ENCODE data around the gene PPP2R1B. TPM values are rescaled to one million over a fixed set of nuclear protein-coding genes. Genes with fewer than 3 reads are reported as not detected.

PPP2R1B gene
- total RNA-seq, 1 experiment from 2014 or later = 109 TPM

DNA sequence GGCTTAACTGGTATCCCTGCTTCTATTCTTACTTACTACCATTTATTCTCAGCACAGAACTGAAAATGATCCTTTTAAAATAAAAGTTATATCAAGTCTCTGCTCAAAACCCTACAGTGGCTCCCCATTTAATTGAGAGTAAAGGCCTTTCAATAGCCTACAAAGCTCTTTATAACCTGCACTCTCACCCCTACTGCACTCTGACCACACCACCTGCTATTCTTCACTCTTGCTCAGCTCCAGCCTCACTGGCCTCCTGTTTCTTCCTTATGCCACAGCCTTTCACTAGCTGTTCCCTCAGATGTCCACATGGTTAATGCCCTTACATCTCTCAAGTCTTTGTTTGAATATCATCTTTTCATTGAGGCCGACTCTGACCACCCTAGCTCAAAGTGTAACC lies 40.9 kb upstream of the PPP2R1B start:
- TF ChIP-seq, protein P1, sequence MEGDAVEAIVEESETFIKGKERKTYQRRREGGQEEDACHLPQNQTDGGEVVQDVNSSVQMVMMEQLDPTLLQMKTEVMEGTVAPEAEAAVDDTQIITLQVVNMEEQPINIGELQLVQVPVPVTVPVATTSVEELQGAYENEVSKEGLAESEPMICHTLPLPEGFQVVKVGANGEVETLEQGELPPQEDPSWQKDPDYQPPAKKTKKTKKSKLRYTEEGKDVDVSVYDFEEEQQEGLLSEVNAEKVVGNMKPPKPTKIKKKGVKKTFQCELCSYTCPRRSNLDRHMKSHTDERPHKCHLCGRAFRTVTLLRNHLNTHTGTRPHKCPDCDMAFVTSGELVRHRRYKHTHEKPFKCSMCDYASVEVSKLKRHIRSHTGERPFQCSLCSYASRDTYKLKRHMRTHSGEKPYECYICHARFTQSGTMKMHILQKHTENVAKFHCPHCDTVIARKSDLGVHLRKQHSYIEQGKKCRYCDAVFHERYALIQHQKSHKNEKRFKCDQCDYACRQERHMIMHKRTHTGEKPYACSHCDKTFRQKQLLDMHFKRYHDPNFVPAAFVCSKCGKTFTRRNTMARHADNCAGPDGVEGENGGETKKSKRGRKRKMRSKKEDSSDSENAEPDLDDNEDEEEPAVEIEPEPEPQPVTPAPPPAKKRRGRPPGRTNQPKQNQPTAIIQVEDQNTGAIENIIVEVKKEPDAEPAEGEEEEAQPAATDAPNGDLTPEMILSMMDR (IDR thresholded peaks at IDR 0.05; ENCODE audit: insufficient read depth in 1 of 2, low read depth in 1 of 2, low read length in 1 of 2, severe bottlenecking in 1 of 2, unreplicated experiment in 1 of 2) = no peak
- peaks cover 8% of the 10 kb centered on the region for H3K36me3 Mint-ChIP-seq (ENCODE audit: insufficient read depth, unreplicated experiment)
- Histone ChIP-seq H3K4me1 (peaks cover 7% of the 10 kb centered on the region), H3K4me3 (ENCODE audit: low read depth, low read length) (no peak overlapping the region), H3K9me3 (no peaks in the 10 kb centered on the region), H3K27me3 (replicated peaks; ENCODE audit: control insufficient read depth, insufficient read depth, low read length) (no peaks in the 10 kb centered on the region), H3K36me3 (ENCODE audit: control insufficient read depth, insufficient read depth, low read length) (0 out of 2 replicates have a peak, but pooled peaks cover 1% of the 10 kb centered on the region)
- ChIA-PET POLR2A (no interaction called here), CTCF (no interaction called here)
- intact Hi-C loops (cut with micrococcal nuclease; ENCODE audit: unreplicated experiment) = no loop called here
- no peak for DNase-seq
- BruUV-seq (replicated peaks) = no TSS peak
- no peak overlapping the region for H3K27ac Mint-ChIP-seq (ENCODE audit: unreplicated experiment)
- H3K27me3 Mint-ChIP-seq (ENCODE audit: insufficient read depth, unreplicated experiment) = no peaks in the 10 kb centered on the region
- no peak overlapping the region for H3K4me3 Mint-ChIP-seq (ENCODE audit: unreplicated experiment)
- H3K9me3 Mint-ChIP-seq (ENCODE audit: unreplicated experiment) = no peaks in the 10 kb centered on the region
- peaks cover 19% of the 10 kb centered on the region for H3K4me1 Mint-ChIP-seq (ENCODE audit: low read depth, unreplicated experiment)

DNA sequence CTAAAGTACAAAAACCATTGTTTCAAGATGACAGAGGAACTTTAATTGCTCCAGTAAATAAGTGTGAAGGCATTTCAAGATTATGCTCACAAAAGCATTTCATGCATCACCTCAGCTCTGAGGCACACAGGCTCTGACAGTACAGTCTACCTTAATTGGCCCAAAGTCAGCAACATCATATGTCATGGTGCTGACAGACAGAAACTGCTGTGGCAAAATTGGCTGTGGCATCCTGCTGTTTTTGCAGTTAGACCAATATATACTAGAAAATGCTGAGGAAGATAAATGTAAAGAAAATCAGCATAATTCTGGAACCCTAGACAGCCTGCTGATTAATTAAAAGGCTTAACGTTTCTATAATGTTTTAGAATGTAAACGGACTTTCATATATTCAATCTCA lies 34.9 kb upstream of the PPP2R1B start:
- no peak overlapping the region for H3K4me3 ChIP-seq (ENCODE audit: low read depth, low read length)
- Mint-ChIP-seq H3K4me1 (ENCODE audit: low read depth, unreplicated experiment) (peaks cover 23% of the 10 kb centered on the region), H3K36me3 (ENCODE audit: insufficient read depth, unreplicated experiment) (peaks cover under 1% of the 10 kb centered on the region), H3K4me3 (ENCODE audit: unreplicated experiment) (no peak overlapping the region), H3K27me3 (ENCODE audit: insufficient read depth, unreplicated experiment) (no peaks in the 10 kb centered on the region), H3K27ac (ENCODE audit: unreplicated experiment) (peak overlapping the region; percentile 85), H3K9me3 (ENCODE audit: unreplicated experiment) (no peaks in the 10 kb centered on the region)
- H3K9me3 ChIP-seq = no peaks in the 10 kb centered on the region
- TF ChIP-seq, protein P1 (IDR thresholded peaks at IDR 0.05; ENCODE audit: insufficient read depth in 1 of 2, low read depth in 1 of 2, low read length in 1 of 2, severe bottlenecking in 1 of 2, unreplicated experiment in 1 of 2) = no peak
- ChIA-PET POLR2A (interaction anchor here (0.6 kb wide), 1 partner anchor 37 kb away, joined by 4 read pairs; no protein-coding TSS in a partner anchor), CTCF (interaction anchor here (0.8 to 1.3 kb wide), 2 partner anchors 32 to 40 kb away, joined by 3 to 4 read pairs; no protein-coding TSS in a partner anchor)
- BruUV-seq (replicated peaks) = no TSS peak
- H3K36me3 ChIP-seq (ENCODE audit: control insufficient read depth, insufficient read depth, low read length) = no peaks in the 10 kb centered on the region
- H3K27me3 ChIP-seq (replicated peaks; ENCODE audit: control insufficient read depth, insufficient read depth, low read length) = no peaks in the 10 kb centered on the region
- peaks cover 20% of the 10 kb centered on the region for H3K4me1 ChIP-seq
- no peak for DNase-seq
- intact Hi-C loops (cut with micrococcal nuclease; ENCODE audit: unreplicated experiment) = loop anchor here (2.0 kb wide), 1 partner anchor 32 kb away; no protein-coding TSS in a partner anchor

DNA sequence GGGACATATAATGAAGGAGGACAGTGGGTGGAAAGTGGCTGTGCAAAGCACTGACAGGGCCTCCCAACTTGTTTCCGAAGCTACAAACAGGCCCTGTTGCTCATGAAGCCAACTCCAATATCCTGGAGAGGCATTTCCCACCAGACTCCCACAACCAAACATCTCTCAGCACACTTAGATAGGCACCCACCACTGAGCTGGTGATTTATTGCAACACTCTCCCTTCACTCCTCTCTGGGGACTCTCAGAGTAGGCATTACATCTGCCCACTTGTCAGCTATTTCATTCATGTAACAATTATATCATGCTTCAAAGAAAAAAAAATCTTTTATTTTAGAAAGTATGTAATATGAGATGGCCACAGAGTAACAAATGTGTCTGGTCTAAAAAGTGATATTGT lies 32.1 kb upstream of the PPP2R1B start:
- no peak overlapping the region for H3K4me3 ChIP-seq (ENCODE audit: low read depth, low read length)
- Mint-ChIP-seq H3K4me3 (ENCODE audit: unreplicated experiment) (no peak overlapping the region), H3K27ac (ENCODE audit: unreplicated experiment) (no peak overlapping the region), H3K27me3 (ENCODE audit: insufficient read depth, unreplicated experiment) (no peaks in the 10 kb centered on the region), H3K36me3 (ENCODE audit: insufficient read depth, unreplicated experiment) (peaks cover 6% of the 10 kb centered on the region), H3K9me3 (ENCODE audit: unreplicated experiment) (no peaks in the 10 kb centered on the region), H3K4me1 (ENCODE audit: low read depth, unreplicated experiment) (peaks cover 23% of the 10 kb centered on the region)
- no peaks in the 10 kb centered on the region for H3K36me3 ChIP-seq (ENCODE audit: control insufficient read depth, insufficient read depth, low read length)
- peaks cover 20% of the 10 kb centered on the region for H3K4me1 ChIP-seq
- no TSS peak for BruUV-seq (replicated peaks)
- TF ChIP-seq, protein P1 (IDR thresholded peaks at IDR 0.05; ENCODE audit: insufficient read depth in 1 of 2, low read depth in 1 of 2, low read length in 1 of 2, severe bottlenecking in 1 of 2, unreplicated experiment in 1 of 2) = no peak
- intact Hi-C loops (cut with micrococcal nuclease; ENCODE audit: unreplicated experiment) = no loop called here
- DNase-seq = no peak
- H3K9me3 ChIP-seq = no peaks in the 10 kb centered on the region
- H3K27me3 ChIP-seq (replicated peaks; ENCODE audit: control insufficient read depth, insufficient read depth, low read length) = no peaks in the 10 kb centered on the region
- CTCF ChIA-PET = no interaction called here
- POLR2A ChIA-PET = no interaction called here
